Measurements from ENCODE around the gene VAMP3. TPM values are rescaled to one million over a fixed set of nuclear protein-coding genes. Genes with fewer than 3 reads are reported as not detected.

VAMP3 gene
- total and polyA plus RNA-seq, 9 of the 15 experiments (the other 6 are each of a cell fraction or from before 2014, with no cell fraction given): 27.1 to 71.3 (median 47.5) TPM

GRCh38 chr1:7783826-7784491, 12.9 kb downstream of the VAMP3 start, which contains the start of gene PER3 (continued):
- TF ChIP-seq HDAC6 (IDR thresholded peaks at IDR 0.05; ENCODE audit: low read depth, low read length) (no peak), ZNF316 (IDR thresholded peaks at IDR 0.05) (no peak), NFE2 (IDR thresholded peaks at IDR 0.05; ENCODE audit: low read depth) (no peak), TEAD1 (CRISPR knock-in tag; IDR thresholded peaks at IDR 0.05) (peak in 1 of 2 experiments; percentile 19; a peak in 1 of 4 replicates), NFIC (IDR thresholded peaks at IDR 0.05) (no peak), ZNF778 (CRISPR knock-in tag; IDR thresholded peaks at IDR 0.05) (no peak), TSC22D4 (tag; IDR thresholded peaks at IDR 0.05) (no peak), HEY1 (CRISPR knock-in tag; IDR thresholded peaks at IDR 0.05; ENCODE audit: borderline replicate concordance) (no peak), CBX3 (IDR thresholded peaks at IDR 0.05; ENCODE audit: borderline replicate concordance in 1 of 2, low read length in 2 of 2) (no peak), SMARCB1 (IDR thresholded peaks at IDR 0.05; ENCODE audit: insufficient read length, low read depth) (no peak), NEUROD1 (IDR thresholded peaks at IDR 0.05; ENCODE audit: borderline replicate concordance, low read depth, low read length, partially characterized antibody) (peak; percentile 55), SIN3B (IDR thresholded peaks at IDR 0.05; ENCODE audit: low read depth) (no peak), SNRNP70 (optimal IDR thresholded peaks at IDR 0.05; ENCODE audit: low read depth, low read length) (no peak), ARID3A (IDR thresholded peaks at IDR 0.05; ENCODE audit: borderline replicate concordance, low read depth, low read length) (no peak), RBM14 (IDR thresholded peaks at IDR 0.05; ENCODE audit: borderline replicate concordance, insufficient read depth, low read depth, low read length) (no peak), PRMT5 (CRISPR knock-in tag; IDR thresholded peaks at IDR 0.05) (no peak), POLR3A (IDR thresholded peaks at IDR 0.05; ENCODE audit: borderline replicate concordance, extremely low read depth, insufficient read depth, insufficient read length) (no peak), EHMT2 (IDR thresholded peaks at IDR 0.05) (no peak), ZNF347 (CRISPR knock-in tag; IDR thresholded peaks at IDR 0.05; ENCODE audit: low read depth) (no peak), XRCC4 (IDR thresholded peaks at IDR 0.05; ENCODE audit: extremely low read depth, insufficient read depth, insufficient read length) (no peak), HES1 (IDR thresholded peaks at IDR 0.05; ENCODE audit: low read depth) (peak; percentile 62; the same call in 1 of the 2 replicates), CHD4 (IDR thresholded peaks at IDR 0.05; ENCODE audit: insufficient read depth, insufficient replicate concordance, low read depth, low read length, poor library complexity, severe bottlenecking) (no peak), ZNF518B (CRISPR knock-in tag; IDR thresholded peaks at IDR 0.05) (no peak), ZNF57 (CRISPR knock-in tag; IDR thresholded peaks at IDR 0.05) (no peak)
